Bronchial epithelial cell (primary cell): ENCODE data around the gene SERINC5. TPM values are rescaled to one million over a fixed set of nuclear protein-coding genes. Genes with fewer than 3 reads are reported as not detected.
"Not testable (repeated sequence)": the region's sequence is repeated elsewhere in the genome, so short reads cannot be mapped to it uniquely, and the experiment has no call there.

Experiments
- DNase-seq: peaks from one replicate; pipeline ENCODE4 v3.0.0-alpha.2; 2010; ENCODE audit warnings: low read depth
- FAIRE-seq: peaks from 2 replicates; lab custom pipeline; 2011; peaks lifted over from hg19 to GRCh38; lab: Jason Lieb, UNC
- H3K27me3 ChIP-seq: 2 replicates; pipeline ENCODE4 v1.5.1; 2011; ENCODE audit warnings: low read length; ENCODE audit not compliant: control insufficient read depth, insufficient read depth
- H3K36me3 ChIP-seq: 2 replicates; pipeline ENCODE4 v1.5.1; 2011; ENCODE audit warnings: low read length; ENCODE audit not compliant: control insufficient read depth, insufficient read depth
- H3K4me3 ChIP-seq: 2 replicates; pipeline ENCODE4 v1.5.1; 2011; ENCODE audit warnings: mild to moderate bottlenecking, low read depth, low read length, control low read depth
- total RNA-seq: library from RNA; depleted of rRNA; stranded (reverse); fragments of >200 nt; gene quantifications from 2 replicates; pipeline ENCODE4 v1.2.1, GENCODE V29; 2014
- TF ChIP-seq, protein P1 (sequence below): IDR thresholded peaks from 2 replicates; pipeline ENCODE4 v1.5.1; 2011; ENCODE audit warnings: mild to moderate bottlenecking, moderate library complexity, low read length, control low read depth, inconsistent platforms; ENCODE audit not compliant: insufficient read depth, severe bottlenecking

The SERINC5 gene
- total RNA-seq, 1 donor from 2014 or later = 33.4 TPM

DNA sequence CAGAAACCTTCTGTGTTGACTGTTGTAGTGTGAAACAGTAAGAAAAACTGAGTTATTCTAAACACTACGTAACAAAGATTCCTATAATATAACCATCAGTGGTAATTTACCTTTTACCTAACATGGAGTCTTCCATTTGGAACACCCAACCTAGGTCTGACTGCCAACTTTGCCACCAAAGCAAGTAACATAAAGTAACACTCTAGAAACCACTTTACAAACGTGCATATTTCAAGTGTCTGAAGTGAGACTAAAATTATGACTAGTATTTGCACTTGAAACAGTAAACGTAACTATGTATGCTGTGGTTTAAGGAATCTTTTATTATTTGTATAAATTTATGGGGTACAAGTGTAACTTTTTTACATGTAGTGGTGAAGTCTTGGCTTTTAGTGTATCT lies 95.6 kb downstream of the SERINC5 start:
- Histone ChIP-seq H3K4me3 (no peak overlapping the region), H3K36me3 (peaks cover 6% of the 10 kb centered on the region), H3K27me3 (no peaks in the 10 kb centered on the region)
- no peak for DNase-seq
- no peak for FAIRE-seq
- TF ChIP-seq, protein P1, sequence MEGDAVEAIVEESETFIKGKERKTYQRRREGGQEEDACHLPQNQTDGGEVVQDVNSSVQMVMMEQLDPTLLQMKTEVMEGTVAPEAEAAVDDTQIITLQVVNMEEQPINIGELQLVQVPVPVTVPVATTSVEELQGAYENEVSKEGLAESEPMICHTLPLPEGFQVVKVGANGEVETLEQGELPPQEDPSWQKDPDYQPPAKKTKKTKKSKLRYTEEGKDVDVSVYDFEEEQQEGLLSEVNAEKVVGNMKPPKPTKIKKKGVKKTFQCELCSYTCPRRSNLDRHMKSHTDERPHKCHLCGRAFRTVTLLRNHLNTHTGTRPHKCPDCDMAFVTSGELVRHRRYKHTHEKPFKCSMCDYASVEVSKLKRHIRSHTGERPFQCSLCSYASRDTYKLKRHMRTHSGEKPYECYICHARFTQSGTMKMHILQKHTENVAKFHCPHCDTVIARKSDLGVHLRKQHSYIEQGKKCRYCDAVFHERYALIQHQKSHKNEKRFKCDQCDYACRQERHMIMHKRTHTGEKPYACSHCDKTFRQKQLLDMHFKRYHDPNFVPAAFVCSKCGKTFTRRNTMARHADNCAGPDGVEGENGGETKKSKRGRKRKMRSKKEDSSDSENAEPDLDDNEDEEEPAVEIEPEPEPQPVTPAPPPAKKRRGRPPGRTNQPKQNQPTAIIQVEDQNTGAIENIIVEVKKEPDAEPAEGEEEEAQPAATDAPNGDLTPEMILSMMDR = no peak

DNA sequence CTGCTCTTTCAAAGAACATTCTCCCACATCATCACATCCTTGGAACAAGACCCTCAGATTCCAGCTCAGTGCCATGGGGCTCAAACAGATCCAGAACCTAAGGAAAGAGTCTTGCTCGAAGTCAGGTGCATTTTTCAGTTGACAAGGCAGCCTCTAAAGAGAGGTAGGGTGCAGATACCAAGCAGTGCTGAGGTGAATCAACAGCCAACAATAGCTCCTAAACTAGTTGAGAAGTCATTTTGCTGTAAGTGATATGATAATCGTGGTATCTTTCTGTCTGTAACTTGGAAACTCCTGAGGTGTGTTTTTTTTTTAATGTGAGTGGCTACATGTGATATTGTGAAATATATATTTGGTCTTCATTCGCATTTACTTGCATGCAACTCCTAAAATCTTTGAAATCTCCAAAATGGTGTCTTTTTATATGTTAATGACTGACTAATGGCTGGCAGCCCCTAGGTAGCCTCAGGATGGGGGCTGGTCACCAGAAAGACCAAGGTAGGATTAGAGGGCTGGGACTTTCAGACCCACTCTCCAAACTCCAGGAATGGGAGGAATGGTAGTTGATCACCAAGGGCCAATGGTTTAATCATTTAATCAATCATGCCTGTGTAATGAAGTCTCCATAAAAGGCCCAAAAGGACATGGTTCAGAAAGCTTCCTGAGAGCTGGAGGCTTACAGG lies 96.6 kb downstream of the SERINC5 start:
- Histone ChIP-seq H3K36me3 (peaks cover 6% of the 10 kb centered on the region), H3K4me3 (no peak overlapping the region), H3K27me3 (no peaks in the 10 kb centered on the region)
- DNase-seq = no peak
- FAIRE-seq = no peak
- TF ChIP-seq, protein P1 = no peak

DNA sequence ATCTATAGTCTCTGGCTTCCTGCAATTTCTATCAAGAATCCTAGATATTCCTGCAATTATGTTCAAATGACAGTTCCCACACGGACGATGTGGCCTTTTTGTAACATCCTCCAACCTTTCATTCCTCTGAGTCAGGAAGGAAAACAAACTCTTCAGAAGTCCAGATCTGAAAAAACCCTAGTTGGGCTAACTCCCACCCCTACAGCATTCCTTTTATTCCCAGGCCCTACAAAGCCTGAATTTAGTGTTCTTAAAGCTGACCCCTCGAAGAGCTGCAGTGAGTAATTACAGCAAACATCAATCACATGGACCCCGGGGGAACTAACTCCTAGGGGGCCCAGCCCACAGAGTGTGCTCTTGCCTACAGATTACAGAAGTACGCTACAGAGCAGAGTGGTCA lies 99.7 kb downstream of the SERINC5 start:
- Histone ChIP-seq H3K36me3 (peaks cover 9% of the 10 kb centered on the region), H3K4me3 (no peak overlapping the region), H3K27me3 (no peaks in the 10 kb centered on the region)
- DNase-seq = no peak
- TF ChIP-seq, protein P1 = no peak
- FAIRE-seq = no peak

DNA sequence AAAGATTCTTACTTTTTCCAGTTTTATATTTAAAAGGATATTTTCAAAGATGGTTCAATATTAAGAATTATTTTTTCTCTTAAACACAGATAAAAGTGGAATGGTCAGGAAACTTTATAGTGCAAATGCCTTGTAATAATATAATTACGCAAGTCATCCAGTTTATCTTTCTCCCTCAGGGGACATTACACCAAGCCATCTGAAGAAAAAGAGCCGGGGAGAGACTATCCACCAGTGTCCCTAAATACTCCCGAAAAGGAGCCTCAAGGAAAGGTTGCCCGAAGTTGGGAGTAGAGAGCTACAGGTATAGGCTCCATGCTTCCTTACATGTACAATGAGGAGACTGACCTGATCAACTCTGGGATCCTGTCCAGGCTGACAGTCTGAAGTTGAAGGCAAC lies 101.1 kb downstream of the SERINC5 start:
- H3K4me3 ChIP-seq = no peak overlapping the region
- H3K27me3 ChIP-seq = no peaks in the 10 kb centered on the region
- TF ChIP-seq, protein P1 = no peak
- DNase-seq (no peak), FAIRE-seq (no peak)
- H3K36me3 ChIP-seq = peaks cover 11% of the 10 kb centered on the region

DNA sequence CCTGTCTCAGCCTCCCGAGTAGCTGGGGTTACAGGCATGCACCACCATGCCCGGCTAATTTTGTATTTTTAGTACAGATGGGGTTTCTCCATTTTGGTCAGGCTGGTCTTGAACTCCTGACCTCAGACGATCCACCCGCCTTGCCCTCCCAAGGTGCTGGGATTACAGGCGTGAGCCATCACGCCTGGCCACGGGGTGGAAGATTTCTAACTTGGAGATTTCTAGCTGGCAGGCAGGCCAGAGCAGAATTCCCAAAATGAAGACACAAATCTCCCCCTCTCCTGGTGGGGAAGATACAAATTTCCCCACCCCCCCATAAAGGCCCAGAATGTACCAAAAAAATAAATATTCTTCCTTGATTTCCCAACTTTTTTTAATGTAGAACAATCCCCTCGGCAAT lies 101.6 kb downstream of the SERINC5 start:
- H3K27me3 ChIP-seq, H3K4me3 ChIP-seq, FAIRE-seq, DNase-seq: not testable (repeated sequence)
- H3K36me3 ChIP-seq = peaks cover 11% of the 10 kb centered on the region

DNA sequence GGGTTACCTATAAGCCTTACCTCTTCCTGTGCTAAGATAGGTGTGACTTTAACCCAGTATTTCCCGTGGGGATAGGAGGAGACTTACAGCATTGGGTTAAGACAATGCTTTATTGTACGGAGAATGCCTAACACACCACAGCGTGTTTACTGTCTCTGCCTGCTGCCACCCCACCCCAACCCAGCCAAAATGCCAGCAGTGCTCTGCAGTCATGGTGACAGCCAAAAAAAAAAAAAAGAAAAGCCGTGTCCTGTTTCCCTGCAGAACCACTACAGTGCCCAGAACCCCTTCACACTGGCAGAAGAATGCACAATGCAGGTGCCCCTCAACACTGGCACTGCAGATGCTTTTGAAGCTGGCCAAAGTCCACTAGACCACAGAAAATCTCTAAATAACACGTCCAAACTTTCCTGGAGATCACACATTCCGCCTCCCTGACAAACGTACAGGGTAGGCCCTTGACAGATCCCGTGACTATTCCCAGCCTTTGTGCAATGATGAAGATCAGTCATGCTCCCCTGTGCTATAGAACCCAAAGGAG lies 102.2 kb downstream of the SERINC5 start:
- TF ChIP-seq, protein P1 = no peak
- peak; percentile 60 for FAIRE-seq

More for the DNA sequence above, 102.2 kb downstream of the SERINC5 start:
- no peak overlapping the region for H3K4me3 ChIP-seq
- DNase-seq = no peak
- H3K36me3 ChIP-seq = peaks cover 7% of the 10 kb centered on the region
- no peaks in the 10 kb centered on the region for H3K27me3 ChIP-seq
